GM18508 (cell line): ENCODE measurements around the gene PRIM2.
"Not testable (repeated sequence)": the region's sequence is repeated elsewhere in the genome, so short reads cannot be mapped to it uniquely, and the experiment has no call there.

Experiments
- ATAC-seq: cut with Tn5 transposase; IDR thresholded peaks from one replicate; pipeline ENCODE4 v1.9.1; 2021; ENCODE audit warnings: moderate number of reproducible peaks; ENCODE audit not compliant: insufficient read depth, unreplicated experiment

Gene PRIM2

DNA sequence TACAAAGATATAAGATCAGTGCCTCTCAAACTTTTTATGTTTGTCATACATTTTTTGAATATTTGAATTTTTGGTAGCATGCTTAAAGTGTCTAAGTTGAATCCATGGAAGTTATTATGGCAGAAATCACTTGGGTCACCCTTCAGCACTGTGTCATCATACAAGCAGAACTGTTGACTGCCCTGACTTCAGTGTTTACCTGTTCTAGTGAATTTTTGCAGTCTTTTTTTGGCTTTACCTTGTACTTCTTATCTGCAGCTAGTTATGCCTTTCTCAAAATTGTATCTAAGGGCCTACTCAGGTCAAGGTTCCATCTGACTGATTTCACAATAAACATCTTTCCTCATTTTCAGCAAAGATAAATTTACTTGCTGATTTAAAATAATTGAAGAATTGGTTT is 241.7 kb downstream of the PRIM2 start:
- not testable (repeated sequence) for ATAC-seq

DNA sequence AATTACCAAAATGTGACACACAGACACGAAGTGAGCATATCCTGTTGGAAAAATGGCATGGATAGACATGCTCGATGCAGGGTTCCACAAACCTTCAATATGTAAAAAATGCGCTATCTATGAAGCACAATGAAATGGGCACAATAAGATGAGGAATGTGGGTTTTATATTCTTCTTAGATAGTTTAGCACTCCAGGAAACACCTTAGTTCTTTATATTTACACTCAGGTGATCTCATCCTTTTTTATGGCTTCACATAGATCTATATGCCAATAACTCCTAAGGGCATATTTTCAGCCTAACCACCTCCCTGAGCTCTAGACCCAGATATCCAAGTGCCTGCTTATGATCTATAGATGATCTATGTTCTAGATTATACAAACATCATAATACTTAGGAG is 244.8 kb downstream of the PRIM2 start:
- not testable (repeated sequence) for ATAC-seq

DNA sequence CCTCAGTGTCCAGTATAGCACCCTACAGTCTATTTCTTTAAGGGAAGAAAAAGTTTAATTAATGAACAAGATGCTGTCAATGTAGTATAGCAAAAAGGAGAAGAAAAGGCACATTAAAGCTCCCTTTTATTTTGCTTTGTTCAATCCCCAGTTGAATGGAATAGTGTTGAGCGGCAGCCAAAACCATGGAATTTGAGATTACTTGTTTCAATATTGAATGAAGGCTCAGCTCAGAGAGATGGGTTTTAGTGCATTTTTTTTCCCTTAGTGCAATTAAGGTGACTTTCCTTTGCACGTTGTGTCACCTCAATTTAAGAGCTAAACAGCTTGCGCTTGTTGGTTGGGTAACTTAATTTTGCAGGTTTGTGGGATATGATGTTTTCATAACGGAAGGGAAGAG is 254.7 kb downstream of the PRIM2 start:
- not testable (repeated sequence) for ATAC-seq

DNA sequence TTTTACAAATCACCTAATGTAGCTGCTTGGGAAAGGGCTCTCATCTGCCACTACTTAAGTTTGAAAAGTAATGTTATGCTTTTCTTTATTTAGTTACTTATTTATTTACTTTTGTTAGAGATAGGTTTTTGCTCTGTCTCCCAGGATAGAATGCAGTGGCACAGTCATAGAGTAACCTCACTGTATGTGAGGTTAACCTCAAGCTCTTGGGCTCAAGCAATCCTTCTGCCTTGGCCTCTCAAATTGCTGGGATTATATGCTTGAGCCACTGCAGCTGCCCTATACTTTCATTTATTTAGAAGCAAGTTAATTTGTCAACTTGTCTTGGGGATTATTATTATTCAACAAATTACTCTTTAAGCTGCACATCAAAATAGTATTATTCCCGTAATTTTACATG is 255.4 kb downstream of the PRIM2 start:
- ATAC-seq: not testable (repeated sequence)

DNA sequence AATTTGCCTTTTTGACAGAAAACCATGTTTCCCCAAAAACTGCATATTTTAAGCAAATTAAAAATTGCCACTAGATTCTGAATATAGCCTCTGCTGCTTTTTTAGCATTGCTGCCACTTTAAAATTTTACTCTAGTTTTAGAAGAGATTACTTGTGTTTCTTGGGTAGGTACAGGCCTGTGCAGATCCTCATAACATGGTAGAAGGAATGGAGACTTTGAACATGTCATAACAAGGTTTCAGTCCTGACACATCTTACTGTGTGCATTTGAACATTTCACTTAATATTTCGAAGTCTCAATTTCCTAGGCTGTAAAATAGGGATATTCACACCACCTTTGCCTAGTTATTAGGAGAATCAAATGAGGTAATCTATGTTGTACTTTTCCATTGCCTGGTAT is 259.6 kb downstream of the PRIM2 start:
- ATAC-seq: not testable (repeated sequence)

DNA sequence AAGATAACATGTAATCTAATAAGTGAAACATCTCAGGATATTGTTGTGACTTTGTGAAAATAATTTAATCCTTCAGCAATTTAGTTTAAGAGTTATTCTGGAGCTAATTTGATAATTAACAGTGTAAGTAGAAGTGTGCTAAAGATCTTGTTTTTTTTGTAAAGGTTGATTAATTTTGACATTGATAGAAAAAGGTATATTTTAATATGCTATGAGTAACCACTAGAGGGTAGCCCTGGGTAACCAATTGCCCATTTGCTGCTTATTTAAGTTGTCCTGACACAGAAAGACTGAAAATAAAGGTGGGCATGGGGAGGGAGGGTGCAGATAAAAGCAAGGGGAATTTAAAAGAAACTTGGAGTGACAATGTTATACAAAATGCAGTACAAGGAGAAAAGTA is 262.1 kb downstream of the PRIM2 start:
- ATAC-seq: not testable (repeated sequence)

DNA sequence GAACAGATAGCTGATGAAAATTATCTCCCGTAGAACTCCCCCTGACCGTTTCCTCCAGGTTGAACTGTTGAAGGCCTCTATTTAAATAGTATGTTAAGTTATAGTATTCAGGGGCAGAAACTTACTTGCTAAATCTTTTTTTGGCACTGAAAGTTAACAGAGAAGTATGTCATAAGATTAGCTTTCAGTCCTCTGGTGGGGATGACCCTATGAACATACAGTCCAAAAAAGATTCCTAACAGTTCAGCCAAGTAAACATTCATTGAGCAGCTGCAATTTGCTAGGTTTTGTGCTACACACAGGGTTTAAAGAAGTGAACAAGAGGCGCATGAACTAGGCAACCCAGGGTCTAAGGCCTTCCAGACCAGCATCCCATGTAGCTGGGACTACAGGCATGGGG is 264.2 kb downstream of the PRIM2 start:
- ATAC-seq: not testable (repeated sequence)

DNA sequence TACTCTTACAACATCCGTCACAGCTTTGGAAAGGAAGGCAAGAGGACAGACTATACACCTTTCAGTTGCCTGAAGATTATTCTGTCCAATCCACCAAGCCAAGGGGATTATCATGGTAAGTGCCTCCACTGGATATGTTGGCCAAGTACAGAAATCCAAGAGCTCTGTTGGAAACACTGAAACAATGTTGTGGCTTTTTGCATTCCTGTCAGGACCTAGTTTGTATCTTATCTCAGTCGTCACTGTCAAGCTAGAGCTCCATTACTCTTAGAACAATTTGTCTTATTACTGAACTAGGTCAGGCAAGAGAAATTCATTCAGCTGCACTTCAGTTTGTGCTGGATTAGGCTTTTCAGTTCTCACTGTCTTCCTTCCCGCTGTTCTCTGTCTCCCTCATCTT is 283.7 kb downstream of the PRIM2 start:
- not testable (repeated sequence) for ATAC-seq

DNA sequence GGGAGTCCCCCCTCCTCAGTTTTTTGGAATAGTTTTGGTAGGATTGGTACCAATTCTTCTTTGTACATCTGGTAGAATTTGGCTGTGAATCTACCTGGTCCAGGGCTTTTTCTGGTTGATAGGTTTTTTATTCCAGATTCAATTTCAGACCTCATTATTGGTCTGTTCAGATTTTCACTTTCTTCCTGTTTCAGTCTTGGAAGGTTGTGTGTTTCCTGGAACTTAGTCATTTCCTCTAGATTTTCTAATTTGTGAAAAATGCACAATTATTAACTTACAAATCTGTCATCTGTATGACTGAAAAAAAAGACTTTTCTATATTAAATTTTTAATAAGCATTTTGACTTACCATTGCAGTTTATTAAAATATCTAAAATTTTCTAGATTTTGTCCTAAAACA is 287.9 kb downstream of the PRIM2 start:
- ATAC-seq: not testable (repeated sequence)

DNA sequence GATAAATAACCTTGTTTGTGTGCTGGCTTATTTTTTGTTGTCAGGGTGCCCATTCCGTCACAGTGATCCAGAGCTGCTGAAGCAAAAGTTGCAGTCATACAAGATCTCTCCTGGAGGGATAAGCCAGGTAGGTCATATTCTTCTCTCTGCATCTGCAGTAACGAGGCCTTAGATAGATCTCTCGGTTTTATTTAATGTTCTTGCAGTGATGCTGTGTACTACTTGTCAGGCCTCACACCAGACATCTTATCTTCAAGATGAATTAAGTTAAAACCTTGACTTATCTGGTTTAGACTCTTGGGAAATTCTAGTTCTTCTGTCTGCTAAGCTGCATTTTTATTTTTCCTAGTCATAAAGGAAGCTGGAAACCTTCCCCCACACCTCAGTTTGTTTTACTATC is 288.9 kb downstream of the PRIM2 start:
- not testable (repeated sequence) for ATAC-seq

DNA sequence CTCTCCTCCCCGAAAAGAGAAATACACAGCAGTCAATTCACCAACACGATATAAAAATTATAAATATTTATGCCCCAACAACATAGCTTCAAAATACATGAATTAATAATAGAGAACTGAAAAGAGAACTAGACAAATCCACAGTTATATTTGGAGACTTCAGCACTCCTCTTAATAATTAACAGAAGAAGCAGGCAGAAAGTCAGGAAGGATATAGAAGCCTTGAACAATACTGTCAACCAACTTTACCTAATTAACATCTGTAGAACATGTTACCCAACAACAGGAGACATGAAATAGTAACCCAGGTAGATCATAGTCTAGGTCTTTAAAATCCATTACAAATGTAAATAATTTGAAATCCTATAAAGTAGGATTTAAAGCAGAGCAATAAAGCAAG is 293.2 kb downstream of the PRIM2 start:
- ATAC-seq: not testable (repeated sequence)

DNA sequence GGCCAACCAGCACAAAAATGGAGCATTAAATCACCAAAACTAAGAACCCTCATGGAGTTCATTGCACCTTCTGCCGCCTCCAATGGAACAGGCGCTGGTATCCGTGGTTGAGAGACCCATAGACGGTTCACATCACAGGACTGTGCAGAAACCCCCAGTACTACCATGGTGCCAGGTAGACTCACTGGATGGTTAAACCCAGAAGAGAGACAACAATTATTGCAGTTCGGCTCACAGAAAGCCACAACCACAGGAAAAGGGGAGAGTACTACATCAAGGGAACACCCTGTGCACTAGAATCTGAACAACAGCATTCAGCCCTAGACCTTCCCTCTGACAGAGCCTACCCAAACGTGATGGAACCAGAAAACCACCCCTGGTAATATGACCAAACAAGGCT is 301.5 kb downstream of the PRIM2 start:
- not testable (repeated sequence) for ATAC-seq

DNA sequence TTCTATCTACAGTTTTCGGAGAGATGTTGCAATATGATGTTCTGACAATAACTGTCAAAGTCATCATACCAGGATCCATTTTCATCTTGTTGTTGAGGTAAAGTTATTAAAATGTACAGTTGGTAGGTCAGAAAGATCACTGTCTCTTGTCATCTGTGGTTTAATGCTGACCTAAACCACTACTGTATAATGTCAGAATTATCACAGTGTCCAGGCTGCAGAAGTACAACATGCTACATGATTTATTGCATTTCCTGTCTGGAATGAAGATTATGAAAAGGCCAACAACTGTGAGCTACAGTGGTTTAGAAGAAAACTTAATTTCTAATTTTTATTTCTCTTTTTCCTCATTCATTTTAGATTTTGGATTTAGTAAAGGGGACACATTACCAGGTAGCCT is 314.3 kb downstream of the PRIM2 start:
- ATAC-seq: not testable (repeated sequence)

DNA sequence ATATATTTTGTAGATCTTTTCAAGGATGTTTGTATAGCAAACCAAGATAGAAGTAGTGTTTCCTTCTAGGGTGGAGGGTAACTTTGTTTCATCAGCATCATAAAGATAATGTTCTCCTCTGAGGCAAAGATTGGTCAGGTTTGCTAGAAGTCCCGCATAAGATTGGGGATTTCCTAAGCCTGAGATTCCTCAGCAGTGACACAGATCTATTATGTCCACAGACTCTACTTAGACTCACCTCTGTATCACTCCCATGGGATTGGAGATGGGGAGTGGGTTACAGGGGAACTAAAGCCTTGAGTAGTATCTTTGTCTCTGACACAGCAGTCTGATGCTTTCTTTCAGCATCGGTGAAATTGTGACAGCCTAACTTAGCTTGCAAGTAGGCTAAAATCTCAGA is 341.1 kb downstream of the PRIM2 start:
- not testable (repeated sequence) for ATAC-seq

DNA sequence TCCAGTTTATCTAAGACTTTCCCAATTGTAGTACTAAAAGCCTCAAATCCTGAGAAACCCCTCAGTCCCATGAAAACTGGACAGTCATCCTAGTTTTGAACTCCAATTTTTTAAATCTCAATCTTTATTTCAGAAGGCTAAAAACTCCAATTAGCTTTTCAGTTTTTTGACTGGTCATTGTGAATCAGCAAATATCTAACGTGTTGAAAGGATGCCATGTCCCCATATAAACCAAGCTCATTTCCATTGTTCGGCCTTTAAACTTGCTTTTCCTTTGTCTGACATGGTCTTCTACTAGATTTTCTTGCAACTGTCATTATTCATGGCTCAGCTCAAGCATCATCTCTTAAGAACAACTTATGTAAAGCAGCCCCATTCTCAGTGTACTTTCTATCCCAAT is 342.4 kb downstream of the PRIM2 start:
- ATAC-seq: not testable (repeated sequence)

DNA sequence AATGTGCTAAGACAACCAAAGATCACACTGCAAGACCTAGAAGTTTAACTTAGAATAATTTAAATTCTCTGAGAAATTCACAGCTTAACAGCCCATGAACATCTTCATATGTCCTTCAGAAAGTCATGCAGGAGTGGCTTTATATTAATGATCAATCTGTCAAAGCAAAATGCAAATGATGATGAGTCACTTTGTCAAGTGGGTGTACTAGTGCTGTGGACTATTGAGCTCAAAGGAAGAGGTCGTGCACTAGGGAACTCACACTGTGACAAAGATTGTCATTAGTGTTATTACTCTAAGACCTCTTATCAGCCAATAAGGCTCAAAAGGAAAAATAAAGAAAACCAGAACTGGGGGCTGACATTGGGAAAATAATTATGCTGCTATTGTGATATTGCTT is 343.5 kb downstream of the PRIM2 start:
- peak; percentile 80 for ATAC-seq

DNA sequence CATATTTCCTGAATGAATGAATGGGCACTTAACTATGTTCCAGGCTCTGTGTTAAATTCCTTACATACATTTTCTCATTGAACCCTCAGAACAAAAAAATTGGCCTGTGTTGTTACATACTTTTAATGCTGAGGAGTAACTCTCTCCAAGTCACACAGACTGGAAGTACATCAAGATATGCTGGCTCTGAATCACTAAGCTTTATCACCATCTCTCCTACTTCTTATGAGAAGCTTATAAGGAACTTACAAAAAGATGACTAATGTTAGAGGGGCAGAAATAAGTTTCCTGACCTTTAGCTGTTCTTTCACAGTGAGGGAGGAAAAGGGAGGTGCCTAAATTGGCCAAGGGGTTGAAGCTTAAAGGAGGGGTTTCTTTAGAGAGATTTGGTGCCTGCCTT is 350.7 kb downstream of the PRIM2 start:
- ATAC-seq: not testable (repeated sequence)

DNA sequence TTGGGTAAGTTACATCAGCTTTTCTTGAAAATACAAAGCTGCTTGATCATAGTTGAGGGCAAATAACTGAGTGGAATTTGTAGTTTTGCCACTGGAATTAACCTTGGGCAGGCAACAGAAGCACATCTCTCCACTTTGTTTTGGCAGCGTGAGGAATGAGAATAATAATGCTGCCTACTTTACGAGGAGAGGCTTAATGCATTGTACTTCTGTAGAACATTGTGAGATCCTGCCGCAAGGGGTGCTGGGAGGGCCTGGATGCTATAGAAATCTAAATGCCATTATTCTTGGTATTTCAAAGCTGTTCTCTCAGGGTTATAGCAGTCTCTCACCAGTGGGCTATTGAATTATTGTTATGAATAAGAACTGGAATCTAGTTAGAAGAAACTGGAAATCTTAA is 353.8 kb downstream of the PRIM2 start:
- ATAC-seq: not testable (repeated sequence)

DNA sequence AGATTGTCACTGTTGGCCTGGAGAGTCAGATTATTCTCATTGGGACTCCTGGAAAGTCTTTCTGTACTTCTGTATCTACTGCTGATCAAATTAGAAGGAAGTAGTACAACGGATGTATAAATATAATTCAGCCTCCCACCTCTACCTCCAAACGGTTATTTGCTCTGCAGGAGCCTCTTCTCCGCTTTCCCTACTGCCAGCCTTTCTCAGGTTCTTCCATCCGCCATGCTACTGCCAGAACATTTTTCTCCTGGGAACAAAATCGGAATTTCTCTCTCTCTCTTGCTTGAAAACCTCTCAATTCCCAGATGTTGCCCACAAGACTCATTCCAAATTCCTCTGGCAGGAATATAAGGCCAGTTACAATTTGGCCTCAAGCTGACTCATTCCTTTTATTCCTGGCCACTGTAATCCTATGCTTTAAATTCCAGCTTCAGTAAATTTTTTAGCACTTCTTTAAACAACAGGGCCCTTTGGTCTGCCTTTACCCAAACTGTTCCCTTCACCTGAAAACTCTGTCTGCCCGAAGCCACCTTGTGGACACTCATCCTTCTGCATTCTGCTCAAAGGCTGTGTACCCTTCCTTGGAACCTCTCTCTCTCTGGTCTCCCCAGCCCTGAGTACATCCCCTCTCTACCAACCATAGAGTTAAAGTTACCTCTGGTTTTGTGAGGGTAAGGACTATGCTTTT is 354.7 kb downstream of the PRIM2 start:
- ATAC-seq: not testable (repeated sequence)

DNA sequence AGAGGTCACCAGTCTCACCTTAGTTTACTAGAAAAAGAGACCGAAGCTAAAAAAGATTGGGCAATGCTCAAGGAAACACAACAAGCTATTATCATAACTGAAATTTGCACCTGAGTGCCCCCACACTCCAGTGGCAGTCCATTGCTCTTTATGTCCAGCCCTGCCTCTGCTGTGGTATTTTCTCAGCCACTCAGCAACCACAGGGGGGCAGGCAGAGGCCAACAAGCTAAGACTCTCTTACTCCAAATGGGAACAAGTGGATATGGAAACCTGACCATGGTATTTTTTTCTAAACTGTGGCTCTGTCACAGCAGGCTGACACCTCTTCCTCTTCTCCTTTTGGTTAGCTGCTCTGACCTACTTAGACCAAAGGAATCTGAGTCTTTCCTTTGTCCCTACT is 355.9 kb downstream of the PRIM2 start:
- not testable (repeated sequence) for ATAC-seq

DNA sequence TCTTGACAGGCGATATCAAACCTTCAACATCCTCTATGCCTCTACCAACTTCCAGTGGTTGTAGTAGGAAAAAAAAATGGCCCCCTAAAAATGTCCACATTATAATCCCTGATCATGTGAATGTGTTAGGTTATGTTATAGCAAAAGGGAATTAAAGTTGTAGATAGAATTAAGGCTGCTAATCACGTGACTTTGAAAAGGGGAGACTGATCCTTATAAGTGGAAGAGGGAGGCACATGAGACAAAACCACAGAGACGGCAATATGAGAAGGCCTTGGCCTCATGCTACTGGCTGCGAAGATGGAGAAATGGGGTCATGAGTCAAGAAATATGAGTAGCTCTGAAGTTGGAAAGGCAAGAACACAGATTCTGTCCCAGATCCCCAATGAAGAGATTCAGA is 358.0 kb downstream of the PRIM2 start:
- not testable (repeated sequence) for ATAC-seq

DNA sequence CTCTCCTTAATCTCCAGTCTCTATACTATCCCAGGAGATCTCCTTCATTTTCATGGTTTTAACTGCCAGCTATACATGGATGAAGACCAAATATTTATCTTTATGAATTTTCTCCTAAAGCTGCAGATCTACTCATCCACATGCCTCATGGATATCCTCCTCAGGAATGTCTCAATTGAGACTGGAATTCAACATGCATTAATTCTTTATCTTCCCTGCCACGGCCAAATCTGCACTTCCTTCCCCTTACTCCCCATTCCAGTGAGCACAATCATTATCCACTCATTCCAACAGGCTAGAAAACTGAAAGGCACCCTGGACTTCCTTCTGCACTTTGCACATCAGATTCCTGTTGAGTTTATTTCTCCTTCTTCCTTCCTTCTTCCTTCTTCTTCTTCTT is 379.0 kb downstream of the PRIM2 start:
- not testable (repeated sequence) for ATAC-seq
